Gastrocnemius medialis (tissue), 4 donors: ENCODE results near the gene P2RY2. TPM values are rescaled to one million over a fixed set of nuclear protein-coding genes. Genes with fewer than 3 reads are reported as not detected.
A peak's percentile ranks its signal among the peaks of the same experiment; 100 is the strongest.

Experiments used
- ATAC-seq, 2 donors: fragments of 150-250 bp; one replicate each; pipeline ENCODE4 v1.9.1; 2016
- DNase-seq, 2 donors: peaks; one replicate each; pipeline ENCODE4 v3.0.0-alpha.2; 2019
- H3K27ac ChIP-seq, 4 donors: fragments of 200-600 bp; sonication (generic); 1 replicate in 1 of 4; 2 replicates in 3 of 4; pipeline ENCODE4 v1.5.1; 2016 to 2018; ENCODE audit warnings: mild to moderate bottlenecking in 2 of 4, moderate library complexity in 1 of 4
- H3K27me3 ChIP-seq, 3 donors: fragments of 200-600 bp; sonication (generic) in 2 of 3; 1 replicate in 1 of 3; 2 replicates in 2 of 3; pipeline versions ENCODE4 v1.5.1 to v1.6.0; 2016 to 2019; ENCODE audit warnings: mild to moderate bottlenecking in 1 of 3, moderate library complexity in 1 of 3
- H3K36me3 ChIP-seq, 2 donors: fragments of 200-600 bp; sonication (generic) in 1 of 2; one replicate each; pipeline ENCODE4 v1.5.1; 2017 to 2018
- H3K4me1 ChIP-seq, 2 donors: fragments of 200-600 bp; sonication (generic) in 1 of 2; one replicate each; pipeline ENCODE4 v1.5.1; 2016 to 2017; ENCODE audit warnings: mild to moderate bottlenecking in 2 of 2
- H3K4me3 ChIP-seq, 4 donors: fragments of 200-600 bp; sonication (generic) in 3 of 4; 1 replicate in 1 of 4; 2 replicates in 3 of 4; pipeline ENCODE4 v1.5.1; 2016 to 2019; ENCODE audit warnings: mild to moderate bottlenecking in 2 of 4
- H3K9me3 ChIP-seq, 3 donors: fragments of 200-600 bp; sonication (generic) in 2 of 3; 1 replicate in 1 of 3; 2 replicates in 2 of 3; pipeline ENCODE4 v1.5.1; 2016 to 2019
- POLR2A ChIP-seq, 2 donors: fragments of 450-650 bp; IDR thresholded peaks; one replicate each; pipeline ENCODE4 v1.6.1; 2017; ENCODE audit warnings: antibody characterized with exemption in 2 of 2, mild to moderate bottlenecking in 2 of 2, moderate library complexity in 2 of 2
- in situ Hi-C, 4 donors: fragments of 200-750 bp; cut with MboI; loops; one replicate each; pipeline versions ENCODE4 v1.15.0 to v1.8.0; 2017; ENCODE audit warnings: low sequenced_read_pairs in 4 of 4
- intact Hi-C: fragments of 100-400 bp; cut with DNase I; formaldehyde crosslinking; loops from one replicate; pipeline ENCODE4 v1.15.1; 2023; ENCODE audit warnings: low total_unique reads
- total RNA-seq, 4 donors: library from RNA; depleted of rRNA; stranded (reverse); fragments of >200 nt; gene quantifications; one replicate each; pipeline versions ENCODE4 v1.1.0 to v1.2.3, GENCODE V29; 2016
- TF ChIP-seq, protein P1 (sequence below), 5 experiments: fragments of 450-650 bp in 3 of 5; fragments of 200-600 bp in 2 of 5; sonication (generic) in 2 of 5; IDR thresholded peaks in 4 of 5; conservative IDR thresholded peaks in 1 of 5; 1 replicate in 4 of 5; 2 replicates in 1 of 5; pipeline ENCODE4 v1.5.1; 2016 to 2019; ENCODE audit warnings: antibody characterized with exemption in 5 of 5, mild to moderate bottlenecking in 3 of 5, moderate library complexity in 3 of 5

Gene P2RY2
- total RNA-seq, 4 donors from 2014 or later = 21.8 to 52.6 (median 44.5) TPM

DNA sequence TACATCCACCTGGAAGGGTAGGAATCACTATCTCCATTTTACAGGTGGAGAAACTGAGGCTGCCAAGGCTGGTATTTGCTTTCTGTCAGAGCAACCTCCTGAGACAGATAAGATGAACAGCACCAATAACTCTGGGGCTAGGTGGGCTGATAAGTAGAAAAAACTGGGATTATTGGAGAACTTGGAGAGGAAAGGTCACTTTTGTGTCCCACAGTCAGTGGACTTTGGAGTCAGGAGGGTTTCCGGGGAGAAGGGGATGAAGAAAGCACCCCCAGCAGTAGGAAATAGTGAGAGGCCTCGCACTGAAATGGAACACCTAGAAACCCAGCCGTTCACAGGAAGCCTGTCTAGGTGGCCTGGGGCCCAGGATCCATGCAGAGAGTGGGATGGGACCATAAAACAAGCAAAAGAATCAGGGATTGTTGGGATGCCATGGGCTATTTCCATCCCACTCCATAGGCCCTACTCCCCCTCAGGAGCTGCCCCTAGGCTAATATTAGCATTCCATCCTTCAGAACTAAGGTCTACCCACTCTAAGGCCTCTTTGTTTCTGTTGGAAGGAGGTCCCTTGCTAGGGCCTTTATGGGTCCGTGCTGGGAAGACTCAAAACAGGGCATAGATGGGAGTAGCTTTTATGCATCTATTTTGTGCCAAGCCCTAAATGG is 45.0 kb upstream of the P2RY2 start:
- H3K4me1 ChIP-seq = peaks cover 22 to 26% of the 10 kb centered on the region in 2 donors
- H3K27ac ChIP-seq = peak overlapping the region in 3 of 4 donors; percentile 11 to 70 (median 62)
- no peak overlapping the region for H3K4me3 ChIP-seq
- intact Hi-C loops (loop anchor here (1.0 kb wide), 1 partner anchor 47 kb away; no protein-coding TSS in a partner anchor), in situ Hi-C loops (loop anchor here in 3 of 4 donors (10.0 kb wide), 2 partner anchors 248 to 448 kb away; no protein-coding TSS in a partner anchor)
- ATAC-seq = no peak
- peak in 1 of 2 donors; percentile 1 for DNase-seq
- H3K36me3 ChIP-seq = no peaks in the 10 kb centered on the region
- TF ChIP-seq, protein P1, sequence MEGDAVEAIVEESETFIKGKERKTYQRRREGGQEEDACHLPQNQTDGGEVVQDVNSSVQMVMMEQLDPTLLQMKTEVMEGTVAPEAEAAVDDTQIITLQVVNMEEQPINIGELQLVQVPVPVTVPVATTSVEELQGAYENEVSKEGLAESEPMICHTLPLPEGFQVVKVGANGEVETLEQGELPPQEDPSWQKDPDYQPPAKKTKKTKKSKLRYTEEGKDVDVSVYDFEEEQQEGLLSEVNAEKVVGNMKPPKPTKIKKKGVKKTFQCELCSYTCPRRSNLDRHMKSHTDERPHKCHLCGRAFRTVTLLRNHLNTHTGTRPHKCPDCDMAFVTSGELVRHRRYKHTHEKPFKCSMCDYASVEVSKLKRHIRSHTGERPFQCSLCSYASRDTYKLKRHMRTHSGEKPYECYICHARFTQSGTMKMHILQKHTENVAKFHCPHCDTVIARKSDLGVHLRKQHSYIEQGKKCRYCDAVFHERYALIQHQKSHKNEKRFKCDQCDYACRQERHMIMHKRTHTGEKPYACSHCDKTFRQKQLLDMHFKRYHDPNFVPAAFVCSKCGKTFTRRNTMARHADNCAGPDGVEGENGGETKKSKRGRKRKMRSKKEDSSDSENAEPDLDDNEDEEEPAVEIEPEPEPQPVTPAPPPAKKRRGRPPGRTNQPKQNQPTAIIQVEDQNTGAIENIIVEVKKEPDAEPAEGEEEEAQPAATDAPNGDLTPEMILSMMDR (IDR thresholded peaks at IDR 0.05 in 4 of 5, conservative IDR thresholded peaks at IDR 0.05 in 1 of 5) = no peak
- no peak for TF ChIP-seq POLR2A (IDR thresholded peaks at IDR 0.05)
- H3K27me3 ChIP-seq = no peaks in the 10 kb centered on the region
- no peaks in the 10 kb centered on the region for H3K9me3 ChIP-seq

DNA sequence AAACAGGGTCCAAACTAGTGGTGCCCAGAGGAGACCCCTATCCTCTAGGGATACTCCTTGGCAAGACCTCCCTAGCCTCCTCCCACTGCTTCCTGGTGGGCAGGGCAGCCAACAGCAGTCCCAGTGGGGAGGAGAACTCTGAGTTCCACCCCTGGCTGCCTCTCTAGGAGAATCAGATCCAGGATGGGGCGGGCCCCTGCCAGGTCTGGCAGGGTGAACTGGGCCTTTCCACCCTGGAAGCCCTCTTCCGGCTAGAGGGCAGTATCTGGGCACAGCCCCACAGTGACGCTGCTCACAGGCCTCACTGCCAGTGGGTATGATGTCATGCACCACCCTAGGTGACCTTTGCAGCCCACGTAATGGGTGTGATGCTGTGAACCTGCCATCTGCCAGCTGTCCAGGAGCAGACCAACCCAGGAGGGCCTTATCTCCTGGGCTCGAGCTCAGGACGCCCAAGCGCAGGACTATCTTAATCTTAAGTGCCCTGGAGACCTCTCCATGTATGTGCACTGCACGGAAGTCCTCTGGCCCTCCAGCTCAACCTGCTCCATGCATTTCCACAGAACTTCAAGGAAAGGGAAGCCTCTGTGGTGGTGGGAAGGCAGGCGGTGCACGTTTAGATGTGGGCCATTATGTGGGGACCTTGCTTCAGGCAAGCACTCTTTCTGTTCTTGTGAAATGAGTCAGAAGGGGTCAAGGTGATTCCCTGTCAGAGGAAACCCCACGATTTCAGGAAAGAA is 44.2 kb upstream of the P2RY2 start:
- H3K9me3 ChIP-seq = no peaks in the 10 kb centered on the region
- DNase-seq (peak in 1 of 2 donors; percentile 78), ATAC-seq (peak; percentile 34 to 53)
- TF ChIP-seq, protein P1 (IDR thresholded peaks at IDR 0.05 in 4 of 5, conservative IDR thresholded peaks at IDR 0.05 in 1 of 5) = no peak
- TF ChIP-seq POLR2A (IDR thresholded peaks at IDR 0.05) = no peak
- intact Hi-C loops = loop anchor here (2.0 kb wide), 1 partner anchor 31 kb away; the partner anchor contains the start of gene FCHSD2
- H3K36me3 ChIP-seq = no peaks in the 10 kb centered on the region
- no peak overlapping the region for H3K4me3 ChIP-seq
- in situ Hi-C loops = loop anchor here in 3 of 4 donors (10.0 kb wide), 2 partner anchors 249 to 449 kb away; no protein-coding TSS in a partner anchor
- no peaks in the 10 kb centered on the region for H3K27me3 ChIP-seq
- peak overlapping the region in 3 of 4 donors; percentile 11 to 70 (median 62) for H3K27ac ChIP-seq
- peaks cover 22 to 27% of the 10 kb centered on the region in 2 donors for H3K4me1 ChIP-seq

DNA sequence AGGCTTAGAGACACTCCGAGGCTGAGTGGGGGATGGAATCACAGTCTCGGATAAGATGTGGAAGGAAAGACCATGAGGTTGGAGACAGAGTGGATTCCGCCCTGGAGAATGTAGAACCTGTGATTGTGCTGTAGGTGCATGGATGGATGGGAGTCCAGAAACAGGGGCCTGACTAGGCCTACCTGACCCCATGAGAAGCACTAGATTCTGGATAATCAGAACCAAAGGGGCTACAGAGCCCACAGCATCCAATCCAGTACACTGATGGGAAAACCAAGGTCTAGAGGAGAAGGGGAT is 43.6 kb upstream of the P2RY2 start:
- ATAC-seq = no peak
- intact Hi-C loops (loop anchor here (2.0 kb wide), 1 partner anchor 32 kb away; the partner anchor contains the start of gene FCHSD2), in situ Hi-C loops (loop anchor here in 3 of 4 donors (10.0 kb wide), 2 partner anchors 250 to 450 kb away; no protein-coding TSS in a partner anchor)
- H3K27me3 ChIP-seq = no peaks in the 10 kb centered on the region
- peaks cover 21 to 25% of the 10 kb centered on the region in 2 donors for H3K4me1 ChIP-seq
- DNase-seq = peak in 1 of 2 donors; percentile 0
- peak overlapping the region in 2 of 4 donors; percentile 61 to 62 for H3K27ac ChIP-seq
- H3K9me3 ChIP-seq = no peaks in the 10 kb centered on the region
- TF ChIP-seq, protein P1 (IDR thresholded peaks at IDR 0.05 in 4 of 5, conservative IDR thresholded peaks at IDR 0.05 in 1 of 5) = no peak
- no peak for TF ChIP-seq POLR2A (IDR thresholded peaks at IDR 0.05)
- no peak overlapping the region for H3K4me3 ChIP-seq
- H3K36me3 ChIP-seq = no peaks in the 10 kb centered on the region

DNA sequence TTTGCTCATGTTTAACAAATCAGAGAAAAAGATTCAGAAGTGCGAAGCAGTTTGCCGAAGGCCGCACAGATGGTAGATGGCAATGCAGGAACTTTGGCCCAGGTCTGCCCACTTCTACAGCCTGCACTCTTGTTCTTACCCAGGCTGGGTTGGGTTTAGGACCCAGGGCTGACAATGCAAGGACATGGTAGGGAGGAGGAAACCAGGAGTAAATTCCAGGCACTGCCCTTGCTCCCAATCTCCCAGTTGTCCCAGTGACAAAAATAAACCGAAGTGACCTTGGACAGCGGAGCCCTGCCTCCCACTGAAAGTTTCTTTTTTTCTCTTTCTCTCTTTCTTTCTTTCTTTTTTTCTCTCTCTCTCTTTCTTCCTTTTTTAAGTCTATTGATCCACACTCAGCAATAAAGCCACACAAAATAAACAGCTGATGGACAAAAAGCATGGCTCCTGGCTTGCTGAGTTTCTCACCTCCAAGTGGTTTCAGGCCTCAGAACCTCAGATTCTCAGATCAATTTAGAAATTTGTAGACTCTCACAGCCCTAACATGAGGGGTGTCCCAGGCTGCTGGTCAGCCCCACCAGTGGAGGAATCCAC is 42.4 kb upstream of the P2RY2 start:
- H3K9me3 ChIP-seq = no peaks in the 10 kb centered on the region
- H3K36me3 ChIP-seq = no peaks in the 10 kb centered on the region
- TF ChIP-seq, protein P1 (IDR thresholded peaks at IDR 0.05 in 4 of 5, conservative IDR thresholded peaks at IDR 0.05 in 1 of 5) = no peak
- TF ChIP-seq POLR2A (IDR thresholded peaks at IDR 0.05) = no peak
- DNase-seq (peak in 1 of 2 donors; percentile 8), ATAC-seq (no peak)
- H3K4me3 ChIP-seq = no peak overlapping the region
- H3K27ac ChIP-seq = peak overlapping the region in 1 of 4 donors; percentile 50
- peaks cover 16 to 25% of the 10 kb centered on the region in 2 donors for H3K4me1 ChIP-seq
- intact Hi-C loops = loop anchor here (2.0 kb wide), 2 partner anchors 33 to 451 kb away; partner anchors contain the start of gene FCHSD2
- no peaks in the 10 kb centered on the region for H3K27me3 ChIP-seq
- in situ Hi-C loops = loop anchor here (5.0 to 25.0 kb wide), 6 partner anchors 243 to 463 kb away; no protein-coding TSS in a partner anchor
